Loucy (cell line): ENCODE data around the gene SH3RF3.

Source experiments
- H2AFZ ChIP-seq: fragments of 200-600 bp; sonication (generic); 2 replicates; pipeline ENCODE4 v1.6.0; 2016; ENCODE audit warnings: antibody characterized with exemption, mild to moderate bottlenecking, low read length, moderate library complexity
- H3F3A ChIP-seq: fragments of 200-600 bp; 2 replicates; pipeline ENCODE4 v1.6.0; 2016; ENCODE audit warnings: antibody characterized with exemption, low read depth, mild to moderate bottlenecking
- H3K27me3 ChIP-seq: fragments of 200-600 bp; sonication (generic); 2 replicates; pipeline ENCODE4 v1.6.1; 2014; ENCODE audit warnings: low read length, mild to moderate bottlenecking; ENCODE audit not compliant: insufficient read depth, poor library complexity, severe bottlenecking
- H3K36me3 ChIP-seq: fragments of 200-600 bp; sonication (generic); 2 replicates; pipeline ENCODE4 v1.6.1; 2016; ENCODE audit warnings: low read length; ENCODE audit not compliant: insufficient read depth
- H3K4me1 ChIP-seq: fragments of 200-600 bp; sonication (generic); 2 replicates; pipeline ENCODE4 v1.5.1; 2014; ENCODE audit warnings: low read length, mild to moderate bottlenecking; ENCODE audit not compliant: insufficient read depth, poor library complexity, severe bottlenecking
- H3K4me2 ChIP-seq: fragments of 200-600 bp; sonication (generic); 2 replicates; pipeline ENCODE4 v1.6.0; 2014; ENCODE audit warnings: antibody characterized with exemption, low read length, low read depth, mild to moderate bottlenecking; ENCODE audit not compliant: poor library complexity, severe bottlenecking
- H3K4me3 ChIP-seq: fragments of 200-600 bp; sonication (generic); 2 replicates; pipeline ENCODE4 v1.5.1; 2014; ENCODE audit warnings: low read length, mild to moderate bottlenecking, mixed read lengths; ENCODE audit not compliant: poor library complexity, severe bottlenecking
- H3K79me2 ChIP-seq: fragments of 200-600 bp; sonication (generic); 2 replicates; pipeline ENCODE4 v1.6.1; 2014; ENCODE audit warnings: low read length; ENCODE audit not compliant: insufficient read depth
- H3K9ac ChIP-seq: fragments of 200-600 bp; sonication (generic); 2 replicates; pipeline ENCODE4 v1.6.0; 2014; ENCODE audit warnings: mild to moderate bottlenecking, low read depth, low read length, moderate library complexity; ENCODE audit not compliant: poor library complexity, severe bottlenecking
- H3K9me2 ChIP-seq: fragments of 200-600 bp; sonication (generic); replicated peaks from 2 replicates; pipeline ENCODE4 v1.6.1; 2016; ENCODE audit warnings: low read depth, low read length, mixed read lengths
- H3K9me3 ChIP-seq: fragments of 200-600 bp; sonication (generic); 2 replicates; pipeline ENCODE4 v1.6.1; 2014; ENCODE audit warnings: mild to moderate bottlenecking, antibody characterized with exemption, low read length, low read depth; ENCODE audit not compliant: insufficient read depth
- H4K20me1 ChIP-seq: fragments of 200-600 bp; sonication (generic); 2 replicates; pipeline ENCODE4 v1.6.0; 2014; ENCODE audit warnings: antibody characterized with exemption, low read length, mild to moderate bottlenecking; ENCODE audit not compliant: insufficient read depth, poor library complexity, severe bottlenecking
- EZH2phosphoT487 ChIP-seq: fragments of 200-600 bp; IDR thresholded peaks from 2 replicates; pipeline ENCODE4 v1.6.1; 2018; ENCODE audit warnings: antibody characterized with exemption, mild to moderate bottlenecking, moderate library complexity, borderline replicate concordance
- TF ChIP-seq, protein P1 (sequence below): fragments of 200-600 bp; sonication (generic); conservative IDR thresholded peaks from 2 replicates; pipeline ENCODE4 v1.5.1; 2014; ENCODE audit warnings: mild to moderate bottlenecking, antibody characterized with exemption, low read length

The SH3RF3 gene

DNA sequence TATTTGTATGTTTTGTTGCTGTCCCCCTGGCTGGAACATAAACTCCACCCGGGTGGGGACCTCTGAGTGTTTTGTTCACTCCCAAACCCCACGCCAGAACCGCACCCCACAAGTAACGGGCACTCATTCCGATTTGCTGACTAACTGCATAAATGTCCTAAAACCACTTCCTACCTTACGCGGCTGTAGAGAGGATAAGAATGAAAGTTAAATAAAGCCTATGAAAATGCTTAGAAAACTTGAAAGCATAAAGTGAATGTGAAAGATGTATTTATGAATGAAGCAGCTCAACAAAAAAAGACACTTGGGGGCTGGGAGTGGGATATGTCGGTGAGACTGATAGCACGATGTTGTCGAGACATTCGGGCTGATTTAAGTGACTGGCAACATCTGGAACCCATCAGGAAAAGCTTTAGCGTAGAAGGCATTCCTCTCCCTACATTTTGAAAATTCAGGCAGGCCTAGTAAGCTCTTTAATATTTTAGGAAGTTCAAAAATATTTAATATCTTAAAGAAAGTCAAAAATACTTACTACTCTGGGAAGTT, 206.7 kb downstream of the SH3RF3 start:
- H4K20me1 ChIP-seq: no peaks in the 10 kb centered on the region
- H3K79me2 ChIP-seq: peaks cover 44% of the 10 kb centered on the region; the same call in 1 of the 2 replicates
- no peaks in the 10 kb centered on the region for H3K9me3 ChIP-seq
- H3K4me2 ChIP-seq: peak overlapping the region; percentile 80
- no peak overlapping the region for H2AFZ ChIP-seq
- 0 out of 2 replicates have a peak, but pooled peaks cover 6% of the 10 kb centered on the region for H3F3A ChIP-seq
- no peaks in the 10 kb centered on the region for H3K36me3 ChIP-seq
- no peak for TF ChIP-seq EZH2phosphoT487
- TF ChIP-seq, protein P1, sequence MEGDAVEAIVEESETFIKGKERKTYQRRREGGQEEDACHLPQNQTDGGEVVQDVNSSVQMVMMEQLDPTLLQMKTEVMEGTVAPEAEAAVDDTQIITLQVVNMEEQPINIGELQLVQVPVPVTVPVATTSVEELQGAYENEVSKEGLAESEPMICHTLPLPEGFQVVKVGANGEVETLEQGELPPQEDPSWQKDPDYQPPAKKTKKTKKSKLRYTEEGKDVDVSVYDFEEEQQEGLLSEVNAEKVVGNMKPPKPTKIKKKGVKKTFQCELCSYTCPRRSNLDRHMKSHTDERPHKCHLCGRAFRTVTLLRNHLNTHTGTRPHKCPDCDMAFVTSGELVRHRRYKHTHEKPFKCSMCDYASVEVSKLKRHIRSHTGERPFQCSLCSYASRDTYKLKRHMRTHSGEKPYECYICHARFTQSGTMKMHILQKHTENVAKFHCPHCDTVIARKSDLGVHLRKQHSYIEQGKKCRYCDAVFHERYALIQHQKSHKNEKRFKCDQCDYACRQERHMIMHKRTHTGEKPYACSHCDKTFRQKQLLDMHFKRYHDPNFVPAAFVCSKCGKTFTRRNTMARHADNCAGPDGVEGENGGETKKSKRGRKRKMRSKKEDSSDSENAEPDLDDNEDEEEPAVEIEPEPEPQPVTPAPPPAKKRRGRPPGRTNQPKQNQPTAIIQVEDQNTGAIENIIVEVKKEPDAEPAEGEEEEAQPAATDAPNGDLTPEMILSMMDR: no peak
- H3K4me3 ChIP-seq: peak overlapping the region; percentile 69
- peak overlapping the region; percentile 65 for H3K9ac ChIP-seq
- H3K27me3 ChIP-seq: no peaks in the 10 kb centered on the region
- no peaks in the 10 kb centered on the region for H3K9me2 ChIP-seq
- peaks cover 65% of the 10 kb centered on the region for H3K4me1 ChIP-seq

DNA sequence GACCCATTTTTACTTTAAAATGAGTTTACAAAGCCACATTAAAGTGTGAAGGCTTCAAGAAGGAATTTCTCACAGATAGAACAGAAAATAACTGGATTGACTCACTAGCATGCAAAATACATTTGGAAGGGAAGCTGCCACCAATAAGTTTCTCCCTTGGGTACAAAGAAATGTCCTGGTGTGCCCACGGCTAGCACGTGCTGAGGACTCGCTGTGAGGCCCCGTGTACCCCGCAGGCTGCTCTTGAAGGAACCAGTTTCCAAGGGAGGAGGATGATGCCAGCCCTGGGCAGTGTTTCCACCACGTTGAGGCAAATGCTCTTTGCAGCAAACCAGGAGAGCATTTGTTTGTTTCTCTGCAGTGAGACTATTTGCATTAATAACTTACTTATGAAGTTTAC, 207.3 kb downstream of the SH3RF3 start:
- Histone ChIP-seq H3K9ac (peak overlapping the region; percentile 65), H3F3A (0 out of 2 replicates have a peak, but pooled peaks cover 6% of the 10 kb centered on the region), H4K20me1 (no peaks in the 10 kb centered on the region), H3K4me2 (peak overlapping the region; percentile 80), H3K79me2 (peaks cover 40% of the 10 kb centered on the region; the same call in 1 of the 2 replicates), H2AFZ (no peak overlapping the region), H3K4me1 (peaks cover 65% of the 10 kb centered on the region), H3K9me3 (no peaks in the 10 kb centered on the region), H3K36me3 (no peaks in the 10 kb centered on the region), H3K27me3 (no peaks in the 10 kb centered on the region), H3K9me2 (no peaks in the 10 kb centered on the region), H3K4me3 (peak overlapping the region; percentile 69)
- no peak for TF ChIP-seq EZH2phosphoT487
- TF ChIP-seq, protein P1: no peak

DNA sequence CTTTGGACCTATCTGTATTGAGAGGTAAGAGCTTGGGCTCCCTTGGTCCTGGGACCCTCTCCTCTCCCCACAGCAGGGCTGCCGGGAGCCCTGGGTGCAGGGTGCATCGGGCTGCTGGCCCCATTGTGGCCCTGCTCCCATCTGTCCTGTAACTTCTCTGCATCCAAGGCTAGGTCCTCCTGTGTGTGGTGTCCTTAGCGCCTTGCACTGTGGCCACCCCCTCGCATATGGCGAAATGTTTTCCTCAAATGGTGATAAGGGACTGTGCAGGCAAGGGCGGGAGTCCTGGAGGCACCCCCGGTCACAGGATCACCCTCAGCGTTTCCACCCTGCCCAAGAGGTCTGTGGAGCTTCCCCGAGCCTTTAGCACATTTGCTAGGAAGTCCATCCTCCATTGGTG, 208.2 kb downstream of the SH3RF3 start:
- Histone ChIP-seq H2AFZ (no peak overlapping the region), H3K4me2 (no peak overlapping the region), H3K27me3 (no peaks in the 10 kb centered on the region), H3K79me2 (peaks cover 45% of the 10 kb centered on the region; the same call in 1 of the 2 replicates), H3K4me1 (peaks cover 68% of the 10 kb centered on the region), H3F3A (0 out of 2 replicates have a peak, but pooled peaks cover 9% of the 10 kb centered on the region), H4K20me1 (no peaks in the 10 kb centered on the region), H3K4me3 (no peak overlapping the region), H3K9me2 (no peaks in the 10 kb centered on the region), H3K36me3 (no peaks in the 10 kb centered on the region), H3K9ac (no peak overlapping the region), H3K9me3 (no peaks in the 10 kb centered on the region)
- no peak for TF ChIP-seq EZH2phosphoT487
- TF ChIP-seq, protein P1: no peak
